Mesenchymal stem cell (in vitro differentiated cells and primary cell): ENCODE measurements around the gene FOXP1.

Experiments
- DNase-seq: peaks from one replicate; pipeline ENCODE4 v3.0.0-alpha.2; 2013
- H2AFZ ChIP-seq: one replicate; pipeline ENCODE4 v1.6.1; 2013; ENCODE audit warnings: low read depth, mild to moderate bottlenecking, control low read depth, inconsistent platforms, low read length, moderate library complexity
- H2AK5ac ChIP-seq: 2 replicates; pipeline ENCODE4 v1.6.1; 2013; ENCODE audit warnings: low read length, moderate library complexity, mild to moderate bottlenecking, inconsistent platforms; ENCODE audit not compliant: severe bottlenecking
- H2BK120ac ChIP-seq: one replicate; pipeline ENCODE4 v1.6.1; 2013; ENCODE audit warnings: low read depth, mild to moderate bottlenecking, inconsistent platforms, low read length, moderate library complexity
- H2BK12ac ChIP-seq, 2 experiments: one replicate each; pipeline ENCODE4 v1.6.1; 2013; ENCODE audit warnings: inconsistent platforms in 2 of 2, low read length in 2 of 2, mild to moderate bottlenecking in 2 of 2, moderate library complexity in 2 of 2, control low read depth in 1 of 2
- H2BK15ac ChIP-seq: one replicate; pipeline ENCODE4 v1.6.1; 2013; ENCODE audit warnings: mild to moderate bottlenecking, low read depth, inconsistent platforms; ENCODE audit not compliant: poor library complexity, severe bottlenecking
- H2BK5ac ChIP-seq: 2 replicates; pipeline ENCODE4 v1.6.1; 2013; ENCODE audit warnings: low read depth, mild to moderate bottlenecking, low read length, control low read depth, inconsistent platforms; ENCODE audit not compliant: poor library complexity, severe bottlenecking
- H3K14ac ChIP-seq, 2 experiments: one replicate each; pipeline ENCODE4 v1.6.1; 2013; ENCODE audit warnings: inconsistent platforms in 2 of 2, low read length in 2 of 2, control low read depth in 1 of 2, mild to moderate bottlenecking in 1 of 2, moderate library complexity in 1 of 2
- H3K18ac ChIP-seq, 2 experiments: one replicate each; pipeline ENCODE4 v1.6.1; 2013; ENCODE audit warnings: inconsistent platforms in 2 of 2, low read length in 2 of 2, control low read depth in 1 of 2, low read depth in 1 of 2, mild to moderate bottlenecking in 1 of 2
- H3K23ac ChIP-seq, 2 experiments: one replicate each; pipeline ENCODE4 v1.6.1; 2013; ENCODE audit warnings: inconsistent platforms in 2 of 2, low read length in 2 of 2, mild to moderate bottlenecking in 2 of 2, moderate library complexity in 2 of 2, control low read depth in 1 of 2
- H3K27ac ChIP-seq: 2 replicates; pipeline ENCODE4 v1.5.1; 2013; ENCODE audit warnings: mild to moderate bottlenecking, moderate library complexity, low read length, control low read depth, inconsistent platforms; ENCODE audit not compliant: poor library complexity, severe bottlenecking
- H3K27me3 ChIP-seq, 2 experiments: 2 replicates each; pipeline versions ENCODE4 v1.6.1 to v1.7.0; 2013; ENCODE audit warnings: low read length in 2 of 2, mild to moderate bottlenecking in 2 of 2, moderate library complexity in 2 of 2, control low read depth in 1 of 2, inconsistent platforms in 1 of 2; ENCODE audit not compliant: control insufficient read depth in 1 of 2, insufficient read depth in 1 of 2
- H3K36me3 ChIP-seq, 2 experiments: 2 replicates each; pipeline versions ENCODE4 v1.6.1 to v1.7.0; 2013; ENCODE audit warnings: low read length in 2 of 2, control low read depth in 1 of 2, inconsistent platforms in 1 of 2, low read depth in 1 of 2, mild to moderate bottlenecking in 1 of 2; ENCODE audit not compliant: insufficient read depth in 2 of 2, control insufficient read depth in 1 of 2
- H3K4ac ChIP-seq, 2 experiments: one replicate each; pipeline ENCODE4 v1.6.1; 2013; ENCODE audit warnings: inconsistent platforms in 2 of 2, low read length in 2 of 2, mild to moderate bottlenecking in 2 of 2, moderate library complexity in 2 of 2, control low read depth in 1 of 2, low read depth in 1 of 2
- H3K4me1 ChIP-seq: 2 replicates; pipeline ENCODE4 v1.6.1; 2013; ENCODE audit warnings: low read depth, low read length, control low read depth; ENCODE audit not compliant: control insufficient read depth, insufficient read depth
- H3K4me2 ChIP-seq: 2 replicates; pipeline ENCODE4 v1.6.1; 2013; ENCODE audit warnings: low read length, mild to moderate bottlenecking, inconsistent platforms; ENCODE audit not compliant: poor library complexity, severe bottlenecking
- H3K4me3 ChIP-seq, 2 experiments: 2 replicates each; pipeline versions ENCODE4 v1.5.1 to v1.7.0; 2013; ENCODE audit warnings: low read length in 2 of 2, mild to moderate bottlenecking in 2 of 2, control low read depth in 1 of 2, low read depth in 1 of 2; ENCODE audit not compliant: insufficient read depth in 1 of 2
- H3K79me1 ChIP-seq: replicated peaks from 2 replicates; pipeline ENCODE4 v1.6.1; 2013; ENCODE audit warnings: mild to moderate bottlenecking, control low read depth, low read length, inconsistent platforms; ENCODE audit not compliant: poor library complexity, severe bottlenecking
- H3K9ac ChIP-seq: 2 replicates; pipeline ENCODE4 v1.7.0; 2013; ENCODE audit warnings: mild to moderate bottlenecking, low read length, moderate library complexity
- H3K9me3 ChIP-seq: 2 replicates; pipeline ENCODE4 v1.7.0; 2013; ENCODE audit warnings: mild to moderate bottlenecking, low read length; ENCODE audit not compliant: control insufficient read depth
- H4K8ac ChIP-seq: one replicate; pipeline ENCODE4 v1.6.1; 2013; ENCODE audit warnings: inconsistent platforms, mild to moderate bottlenecking, low read length, moderate library complexity
- H4K91ac ChIP-seq: one replicate; pipeline ENCODE4 v1.6.1; 2013; ENCODE audit warnings: mild to moderate bottlenecking, low read length, inconsistent platforms
- WGBS: methylation state at CpG from one replicate; pipeline ENCODE4 v1.1.7; 2013; ENCODE audit warnings: mixed read lengths; 5-methylcytosine and 5-hydroxymethylcytosine counted together

FOXP1 gene

DNA sequence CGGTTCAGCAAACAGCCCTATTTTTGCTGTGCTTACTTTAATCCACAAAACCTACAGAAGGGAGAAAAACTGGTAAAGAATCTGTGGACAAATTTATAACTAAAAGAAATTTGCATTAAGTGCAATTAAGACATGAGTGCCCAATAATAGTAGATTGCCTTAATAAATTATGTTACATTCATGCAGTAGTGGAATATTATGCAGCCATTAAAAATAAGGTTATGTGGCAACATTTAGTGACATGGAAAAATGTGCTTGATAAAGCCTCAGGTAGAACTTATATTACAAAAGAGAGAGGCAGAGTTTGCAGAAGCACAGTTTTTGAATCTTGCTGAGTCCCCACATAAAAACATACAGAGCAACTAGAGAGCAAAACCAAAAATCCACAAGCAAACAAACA is 253.0 kb downstream of the FOXP1 start:
- Histone ChIP-seq H2BK15ac (no peak overlapping the region), H2AK5ac (no peak overlapping the region), H3K14ac (no peak overlapping the region), H3K23ac (no peak overlapping the region), H4K8ac (no peak overlapping the region), H3K36me3 (peaks cover 0 to 27% of the 10 kb centered on the region in 2 experiments), H3K9ac (no peak overlapping the region), H3K4me1 (peaks cover 2% of the 10 kb centered on the region), H3K27ac (no peak overlapping the region), H4K91ac (no peak overlapping the region), H3K4me2 (no peak overlapping the region), H2BK12ac (no peak overlapping the region), H3K4ac (no peak overlapping the region), H3K27me3 (no peaks in the 10 kb centered on the region), H3K18ac (no peak overlapping the region), H2BK5ac (no peak overlapping the region), H2BK120ac (no peak overlapping the region), H3K79me1 (peaks cover 24% of the 10 kb centered on the region), H2AFZ (no peak overlapping the region), H3K4me3 (no peak overlapping the region), H3K9me3 (no peaks in the 10 kb centered on the region)
- no CpG with 5 or more reads among the region's 1 CpG for WGBS
- no peak for DNase-seq

DNA sequence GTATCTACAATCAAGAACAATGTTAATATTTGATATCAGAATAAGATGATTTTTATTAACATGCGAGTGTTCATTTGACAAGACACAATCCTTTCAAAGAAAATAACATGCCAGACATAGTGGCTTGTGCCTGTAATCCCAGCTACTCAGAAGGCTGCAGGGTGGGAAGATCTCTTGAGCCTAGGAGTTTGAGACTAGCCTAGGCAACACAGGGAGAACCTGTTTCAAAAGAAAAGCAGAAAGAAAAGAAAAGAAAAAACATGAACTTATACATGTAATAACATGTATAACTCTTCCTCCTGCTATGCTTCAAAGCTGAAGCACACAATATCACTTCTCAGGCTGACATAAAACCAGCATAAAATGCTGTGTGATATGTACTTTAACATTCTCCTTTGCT is 253.7 kb downstream of the FOXP1 start:
- Histone ChIP-seq H3K23ac (no peak overlapping the region), H3K4me2 (no peak overlapping the region), H2BK15ac (no peak overlapping the region), H3K79me1 (peaks cover 26% of the 10 kb centered on the region), H3K9ac (no peak overlapping the region), H3K4me1 (peaks cover 2% of the 10 kb centered on the region), H3K36me3 (peaks cover 0 to 28% of the 10 kb centered on the region in 2 experiments), H3K27me3 (no peaks in the 10 kb centered on the region), H4K91ac (no peak overlapping the region), H2BK5ac (no peak overlapping the region), H4K8ac (no peak overlapping the region), H3K14ac (no peak overlapping the region), H2AFZ (no peak overlapping the region), H3K18ac (no peak overlapping the region), H2BK120ac (no peak overlapping the region), H3K4ac (no peak overlapping the region), H2AK5ac (no peak overlapping the region), H3K4me3 (no peak overlapping the region), H2BK12ac (no peak overlapping the region), H3K27ac (no peak overlapping the region), H3K9me3 (no peaks in the 10 kb centered on the region)
- DNase-seq = no peak
- WGBS = 100% methylated on average over 1 of the region's 1 CpG

DNA sequence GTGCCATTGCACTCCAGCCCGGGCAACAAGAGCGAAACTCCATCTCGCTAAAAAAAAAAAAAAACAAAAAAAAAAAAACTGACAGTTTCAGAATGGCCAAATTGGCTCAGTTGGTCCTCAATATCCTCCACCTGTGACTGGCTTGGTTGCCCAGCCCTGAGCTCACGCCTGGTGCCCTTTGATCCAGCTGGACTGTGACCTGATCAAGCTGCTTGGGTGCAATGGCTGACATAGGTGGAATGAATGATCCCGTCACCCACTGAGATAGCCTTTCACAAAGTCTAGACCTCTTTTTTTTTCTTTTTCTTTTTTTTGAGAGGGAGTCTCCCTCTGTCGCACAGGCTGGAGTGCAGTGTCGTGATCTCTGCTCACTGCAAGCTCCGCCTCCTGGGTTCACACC is 254.6 kb downstream of the FOXP1 start:
- Histone ChIP-seq H3K4me2 (no peak overlapping the region), H4K91ac (no peak overlapping the region), H3K36me3 (peaks cover 0 to 30% of the 10 kb centered on the region in 2 experiments), H3K23ac (no peak overlapping the region), H3K27me3 (no peaks in the 10 kb centered on the region), H3K4me1 (peaks cover 2% of the 10 kb centered on the region), H4K8ac (no peak overlapping the region), H3K18ac (no peak overlapping the region), H2BK12ac (no peak overlapping the region), H2BK120ac (no peak overlapping the region), H3K4ac (no peak overlapping the region), H3K4me3 (no peak overlapping the region), H2BK15ac (no peak overlapping the region), H2AK5ac (no peak overlapping the region), H3K9ac (no peak overlapping the region), H2BK5ac (no peak overlapping the region), H3K14ac (no peak overlapping the region), H2AFZ (no peak overlapping the region), H3K9me3 (no peaks in the 10 kb centered on the region), H3K79me1 (peaks cover 27% of the 10 kb centered on the region), H3K27ac (no peak overlapping the region)
- 96% methylated on average over 8 of the region's 8 CpGs for WGBS
- no peak for DNase-seq

DNA sequence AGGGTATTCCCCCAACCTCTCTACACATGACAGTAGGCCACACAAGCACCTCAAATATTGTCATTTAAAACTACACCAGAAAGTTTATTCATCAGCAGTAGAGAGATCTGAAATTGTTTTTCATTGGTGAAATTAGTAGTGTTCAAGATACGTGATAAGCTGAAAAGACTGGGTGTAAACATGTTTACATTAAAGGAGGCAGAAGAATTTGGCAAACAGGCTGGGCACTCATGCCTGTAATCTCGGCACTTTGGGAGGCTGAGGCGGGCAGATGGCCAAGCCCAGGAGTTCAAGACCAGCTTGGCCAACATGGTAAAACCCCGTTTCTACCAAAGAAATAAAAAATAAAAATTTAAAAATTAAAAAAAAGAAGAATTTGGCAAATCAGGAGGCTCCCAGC is 255.6 kb downstream of the FOXP1 start:
- Histone ChIP-seq H3K79me1 (peaks cover 34% of the 10 kb centered on the region), H3K27ac (no peak overlapping the region), H4K91ac (no peak overlapping the region), H3K27me3 (no peaks in the 10 kb centered on the region), H3K9ac (no peak overlapping the region), H2BK15ac (no peak overlapping the region), H3K23ac (no peak overlapping the region), H2BK120ac (no peak overlapping the region), H3K18ac (no peak overlapping the region), H3K4ac (no peak overlapping the region), H3K4me1 (no peaks in the 10 kb centered on the region), H3K36me3 (peaks cover 0 to 27% of the 10 kb centered on the region in 2 experiments), H2AFZ (no peak overlapping the region), H3K4me3 (no peak overlapping the region), H3K14ac (no peak overlapping the region), H2BK5ac (no peak overlapping the region), H2BK12ac (no peak overlapping the region), H3K4me2 (no peak overlapping the region), H3K9me3 (no peaks in the 10 kb centered on the region), H2AK5ac (no peak overlapping the region), H4K8ac (no peak overlapping the region)
- no peak for DNase-seq
- 93% methylated on average over 2 of the region's 4 CpGs for WGBS
